Keratinocyte (primary cell): ENCODE results near the gene NKD1. TPM values are rescaled to one million over a fixed set of nuclear protein-coding genes. Genes with fewer than 3 reads are reported as not detected.

Experiments
- DNase-seq: peaks from one replicate; pipeline ENCODE4 v3.0.0-alpha.2; 2011; ENCODE audit warnings: low read depth, missing footprints, low spot score
- FAIRE-seq: peaks from 2 replicates; lab custom pipeline; 2011; peaks lifted over from hg19 to GRCh38; lab: Jason Lieb, UNC
- H2AFZ ChIP-seq: 2 replicates; pipeline ENCODE4 v1.6.0; 2012; ENCODE audit warnings: low read length, control low read depth, inconsistent platforms; ENCODE audit not compliant: control insufficient read depth
- H3K27ac ChIP-seq: 2 replicates; pipeline ENCODE4 v1.5.1; 2011; ENCODE audit warnings: low read length; ENCODE audit not compliant: control insufficient read depth, insufficient read depth
- H3K27me3 ChIP-seq: 3 replicates; pipeline ENCODE4 v1.6.0; 2011; ENCODE audit warnings: low read length; ENCODE audit not compliant: control insufficient read depth, insufficient read depth; ENCODE audit errors: extremely low read depth
- H3K36me3 ChIP-seq, 2 experiments: 2 replicates in 1 of 2; 3 replicates in 1 of 2; pipeline ENCODE4 v1.5.1; 2011; ENCODE audit warnings: low read length in 2 of 2, mild to moderate bottlenecking in 1 of 2; ENCODE audit not compliant: control insufficient read depth in 2 of 2, insufficient read depth in 2 of 2; ENCODE audit errors: extremely low read depth in 1 of 2
- H3K4me1 ChIP-seq: 3 replicates; pipeline ENCODE4 v1.5.1; 2011; ENCODE audit warnings: low read length; ENCODE audit not compliant: control insufficient read depth, insufficient read depth; ENCODE audit errors: extremely low read depth
- H3K4me2 ChIP-seq: 3 replicates; pipeline ENCODE4 v1.6.0; 2011; ENCODE audit warnings: low read depth, low read length; ENCODE audit not compliant: control insufficient read depth, insufficient read depth; ENCODE audit errors: extremely low read depth
- H3K4me3 ChIP-seq, 3 experiments: fragments of 200-600 bp in 1 of 3; sonication (generic) in 1 of 3; 2 replicates in 2 of 3; 3 replicates in 1 of 3; pipeline ENCODE4 v1.5.1; 2011 to 2016; ENCODE audit warnings: low read length in 3 of 3, mild to moderate bottlenecking in 3 of 3, control low read depth in 2 of 3, inconsistent platforms in 1 of 3, low read depth in 1 of 3, mixed read lengths in 1 of 3, mixed run types in 1 of 3, moderate library complexity in 1 of 3; ENCODE audit not compliant: control insufficient read depth in 2 of 3, insufficient read depth in 2 of 3; ENCODE audit errors: extremely low read depth in 1 of 3
- H3K79me2 ChIP-seq: 2 replicates; pipeline ENCODE4 v1.6.0; 2012; ENCODE audit warnings: low read length; ENCODE audit not compliant: control insufficient read depth, insufficient read depth
- H3K9ac ChIP-seq: 3 replicates; pipeline ENCODE4 v1.6.0; 2011; ENCODE audit warnings: low read length; ENCODE audit not compliant: control insufficient read depth, insufficient read depth; ENCODE audit errors: extremely low read depth
- H3K9me1 ChIP-seq: 3 replicates; pipeline ENCODE4 v1.6.0; 2011; ENCODE audit warnings: low read length; ENCODE audit not compliant: control insufficient read depth, insufficient read depth; ENCODE audit errors: extremely low read depth
- H3K9me3 ChIP-seq: 2 replicates; pipeline ENCODE4 v1.5.1; 2012; ENCODE audit warnings: low read depth, low read length; ENCODE audit not compliant: control insufficient read depth
- H4K20me1 ChIP-seq: 3 replicates; pipeline ENCODE4 v1.6.0; 2011; ENCODE audit warnings: low read length; ENCODE audit not compliant: control insufficient read depth, insufficient read depth; ENCODE audit errors: extremely low read depth
- CTCF ChIP-seq, 3 experiments: IDR thresholded peaks in 1 of 3; conservative IDR thresholded peaks in 1 of 3; optimal IDR thresholded peaks in 1 of 3; 2 replicates in 2 of 3; 3 replicates in 1 of 3; pipeline versions ENCODE3 to v1.5.1; 2011; ENCODE audit warnings: low read length in 3 of 3, mild to moderate bottlenecking in 3 of 3, moderate library complexity in 2 of 3, control low read depth in 1 of 3, inconsistent platforms in 1 of 3; ENCODE audit not compliant: insufficient read depth in 2 of 3; ENCODE audit errors: extremely low read depth in 1 of 3
- EZH2 ChIP-seq: IDR thresholded peaks from one replicate; pipeline ENCODE4 v1.6.1; 2012; ENCODE audit warnings: inconsistent platforms, mild to moderate bottlenecking, low read length, moderate library complexity
- dilution Hi-C: fragments of 300-500 bp; cut with MboI; formaldehyde crosslinking; loops from one replicate; pipeline ENCODE4 v1.7.0; 2020; ENCODE audit warnings: low sequenced_read_pairs; ENCODE audit not compliant: extremely low pct_ligation_motif_present
- polyA plus RNA-seq, 5 experiments: library from polyadenylated mRNA; depleted of rRNA in 3 of 5; stranded (reverse) in 3 of 5; stranded (forward) in 1 of 5; unstranded in 1 of 5; fragments of >200 nt; gene quantifications; 1 replicate in 1 of 5; 2 replicates in 3 of 5; 3 replicates in 1 of 5; pipeline versions ENCODE4 v1.2.1 to v1.2.3, GENCODE V29; 2011 to 2012; ENCODE audit warnings: missing spikeins in 2 of 5, low read depth in 1 of 5, low replicate concordance in 1 of 5

NKD1 gene
- polyA plus RNA-seq, 1 donor (not counting 4 experiments of a cell fraction or from before 2014, with no cell fraction given): 0.62 TPM

- DNase-seq (no peak), FAIRE-seq (no peak)
- Histone ChIP-seq H3K79me2 (no peaks in the 10 kb centered on the region), H3K4me2 (no peak overlapping the region), H3K4me1 (no peaks in the 10 kb centered on the region), H4K20me1 (no peaks in the 10 kb centered on the region), H3K27ac (no peak overlapping the region), H3K4me3 (no peak overlapping the region), H3K9ac (no peak overlapping the region), H3K27me3 (no peaks in the 10 kb centered on the region), H3K9me1 (no peaks in the 10 kb centered on the region), H3K9me3 (no peaks in the 10 kb centered on the region), H2AFZ (no peak overlapping the region), H3K36me3 (no peaks in the 10 kb centered on the region)
- TF ChIP-seq CTCF (optimal IDR thresholded peaks at IDR 0.05 in 1 of 3, IDR thresholded peaks at IDR 0.05 in 1 of 3, conservative IDR thresholded peaks at IDR 0.05 in 1 of 3; ENCODE audit: extremely low read depth in 1 of 3, insufficient read depth in 2 of 3, low read length in 3 of 3) (no peak), EZH2 (no peak)
- dilution Hi-C loops: no loop called here
Observed at GRCh38 chr16:50645563-50646220, 97.5 kb downstream of the NKD1 start.

- FAIRE-seq (no peak), DNase-seq (no peak)
- H3K4me3 ChIP-seq: no peak overlapping the region
- H3K79me2 ChIP-seq: no peaks in the 10 kb centered on the region
- H3K27ac ChIP-seq: no peak overlapping the region
- dilution Hi-C loops: no loop called here
- H3K36me3 ChIP-seq: no peaks in the 10 kb centered on the region
- no peak overlapping the region for H3K4me2 ChIP-seq
- H3K27me3 ChIP-seq: no peaks in the 10 kb centered on the region
- TF ChIP-seq CTCF (optimal IDR thresholded peaks at IDR 0.05 in 1 of 3, IDR thresholded peaks at IDR 0.05 in 1 of 3, conservative IDR thresholded peaks at IDR 0.05 in 1 of 3; ENCODE audit: extremely low read depth in 1 of 3, insufficient read depth in 2 of 3, low read length in 3 of 3) (no peak), EZH2 (no peak)
- H3K9me1 ChIP-seq: no peaks in the 10 kb centered on the region
- H3K9ac ChIP-seq: no peak overlapping the region
- no peaks in the 10 kb centered on the region for H3K9me3 ChIP-seq
- H3K4me1 ChIP-seq: no peaks in the 10 kb centered on the region
- H4K20me1 ChIP-seq: no peaks in the 10 kb centered on the region
- no peak overlapping the region for H2AFZ ChIP-seq
Observed at GRCh38 chr16:50646345-50646744, 98.1 kb downstream of the NKD1 start.
